ENCODE measurements around the gene NUDT12.

The NUDT12 gene

GRCh38 chr5:103539376-103540330, 22.9 kb downstream of the NUDT12 start:
- no peak for DNase-seq

- DNase-seq = no peak
These were observed 30.4 kb downstream of the NUDT12 start for GRCh38 chr5:103532086-103532734.

- DNase-seq = no peak
These were observed 36.2 kb downstream of the NUDT12 start for GRCh38 chr5:103526164-103526915.

- no peak for DNase-seq
These were observed 37.2 kb downstream of the NUDT12 start for GRCh38 chr5:103525361-103525760.

- no peak for DNase-seq
These were observed 39.3 kb downstream of the NUDT12 start for GRCh38 chr5:103523319-103523718.

GRCh38 chr5:103522586-103522985, 40.0 kb downstream of the NUDT12 start:
- DNase-seq = no peak

- no peak for DNase-seq
These were observed 43.0 kb downstream of the NUDT12 start for GRCh38 chr5:103519550-103519949.

- no peak for DNase-seq
These were observed 48.2 kb downstream of the NUDT12 start for GRCh38 chr5:103514371-103514770.

GRCh38 chr5:103513701-103514100, 48.9 kb downstream of the NUDT12 start:
- DNase-seq = no peak

- DNase-seq = no peak
These were observed 50.1 kb downstream of the NUDT12 start for GRCh38 chr5:103512500-103512899.

GRCh38 chr5:103511554-103511885, 51.1 kb downstream of the NUDT12 start:
- DNase-seq = no peak

- no peak for DNase-seq
These were observed 51.6 kb downstream of the NUDT12 start for GRCh38 chr5:103510851-103511553.

- peak; percentile 3 to 5 for DNase-seq
These were observed 56.8 kb downstream of the NUDT12 start for GRCh38 chr5:103505581-103506305.

- DNase-seq = no peak
These were observed 59.5 kb downstream of the NUDT12 start for GRCh38 chr5:103503066-103503465.

GRCh38 chr5:103502662-103503061, 59.9 kb downstream of the NUDT12 start:
- DNase-seq = no peak

Measured in inflammatory macrophage treated with lipopolysaccharide for 1 hour (primary cell).